ENCODE results near the gene CPZ.
A peak's percentile ranks its signal among the peaks of the same experiment; 100 is the strongest.
"Not testable (repeated sequence)": the region's sequence is repeated elsewhere in the genome, so short reads cannot be mapped to it uniquely, and the experiment has no call there.

Gene CPZ

GRCh38 chr4:8646296-8647093, 53.9 kb downstream of the CPZ start:
- no peak for DNase-seq (ENCODE audit: low read depth in 1 of 2, low spot score in 1 of 2)

DNA sequence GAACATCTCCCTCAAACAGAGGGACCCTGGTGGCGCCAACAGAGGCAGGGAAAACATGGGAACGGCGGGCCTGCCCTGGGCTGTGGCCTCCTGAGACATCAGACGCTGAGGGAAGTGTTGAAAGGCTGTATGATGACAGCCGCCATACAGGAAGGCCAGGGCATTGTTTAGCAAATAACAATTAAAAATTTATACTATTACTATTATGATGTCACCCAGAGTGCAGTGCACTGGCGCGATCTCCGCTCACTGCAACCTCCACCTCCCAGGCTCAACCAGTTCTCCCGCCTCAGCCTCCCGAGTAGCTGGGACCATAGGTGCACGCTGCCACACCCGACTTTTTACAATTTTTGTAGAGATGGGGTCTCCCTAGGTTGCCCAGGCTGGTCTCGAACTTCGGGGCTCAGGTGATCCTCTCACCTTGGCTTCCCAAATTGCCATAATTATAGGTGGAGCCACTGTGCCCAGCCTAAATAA, 54.6 kb downstream of the CPZ start:
- DNase-seq (ENCODE audit: low read depth in 1 of 2, low spot score in 1 of 2): no peak
- TF ChIP-seq JUND (IDR thresholded peaks at IDR 0.05; ENCODE audit: low read depth): no peak
- in situ Hi-C loops (cut with HindIII; ENCODE audit: low pct_unique_long_range_greater_than_20kb, low sequenced_read_pairs): no loop called here

More at GRCh38 chr4:8646296-8647093, 53.9 kb downstream of the CPZ start:
- TF ChIP-seq JUND (IDR thresholded peaks at IDR 0.05; ENCODE audit: low read depth): no peak
- in situ Hi-C loops (cut with HindIII; ENCODE audit: low pct_unique_long_range_greater_than_20kb, low sequenced_read_pairs): no loop called here

GRCh38 chr4:8647626-8648025, 55.1 kb downstream of the CPZ start:
- in situ Hi-C loops (cut with HindIII; ENCODE audit: low pct_unique_long_range_greater_than_20kb, low sequenced_read_pairs): no loop called here
- no peak for TF ChIP-seq JUND (IDR thresholded peaks at IDR 0.05; ENCODE audit: low read depth)
- peak in 1 of 2 experiments; percentile 16 for DNase-seq (ENCODE audit: low read depth in 1 of 2, low spot score in 1 of 2)

GRCh38 chr4:8648296-8648695, 55.7 kb downstream of the CPZ start:
- DNase-seq (ENCODE audit: low read depth in 1 of 2, low spot score in 1 of 2): no peak
- TF ChIP-seq JUND (IDR thresholded peaks at IDR 0.05; ENCODE audit: low read depth): no peak
- in situ Hi-C loops (cut with HindIII; ENCODE audit: low pct_unique_long_range_greater_than_20kb, low sequenced_read_pairs): no loop called here

DNA sequence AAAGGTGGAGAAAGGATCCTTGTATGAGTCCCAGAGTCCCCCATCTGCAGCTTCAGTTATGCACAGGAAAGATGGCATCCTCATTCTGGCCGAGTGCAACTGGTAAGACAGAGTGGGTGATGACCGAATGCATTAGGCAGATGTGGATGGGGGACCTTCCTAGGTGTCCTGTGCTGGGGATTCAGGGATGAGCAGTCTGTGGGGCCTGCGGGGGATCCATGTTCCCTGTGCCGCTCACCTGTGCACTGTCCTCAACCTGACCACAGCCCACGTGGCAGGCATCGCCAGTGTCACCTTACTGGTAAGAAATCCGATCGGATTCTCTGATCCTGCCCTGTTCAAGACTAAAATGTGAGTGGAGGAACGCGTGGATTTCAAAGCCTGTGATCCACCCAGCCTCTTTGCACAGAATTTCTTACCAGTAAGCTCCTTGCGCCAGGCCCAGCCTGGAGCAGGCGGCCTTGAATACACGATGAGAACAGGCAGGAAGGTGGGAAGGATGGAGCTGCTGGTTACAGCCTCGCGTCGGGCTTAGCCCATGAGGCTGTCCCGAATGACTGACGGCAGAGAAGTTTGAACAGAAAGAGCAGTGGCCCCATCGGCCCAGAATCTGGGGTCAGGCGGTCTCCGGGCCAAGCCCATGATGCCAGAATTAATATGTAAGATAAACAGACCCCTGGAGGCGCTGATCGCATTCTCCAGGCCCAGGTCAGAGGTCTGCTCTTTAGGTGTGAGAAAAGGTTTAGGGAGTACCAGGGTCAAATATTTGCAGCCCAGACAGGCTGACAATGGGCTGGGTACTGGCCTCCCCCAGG, 56.5 kb downstream of the CPZ start:
- in situ Hi-C loops (cut with HindIII; ENCODE audit: low pct_unique_long_range_greater_than_20kb, low sequenced_read_pairs): no loop called here
- TF ChIP-seq JUND (IDR thresholded peaks at IDR 0.05; ENCODE audit: low read depth): no peak
- DNase-seq (ENCODE audit: low read depth in 1 of 2, low spot score in 1 of 2): no peak

DNA sequence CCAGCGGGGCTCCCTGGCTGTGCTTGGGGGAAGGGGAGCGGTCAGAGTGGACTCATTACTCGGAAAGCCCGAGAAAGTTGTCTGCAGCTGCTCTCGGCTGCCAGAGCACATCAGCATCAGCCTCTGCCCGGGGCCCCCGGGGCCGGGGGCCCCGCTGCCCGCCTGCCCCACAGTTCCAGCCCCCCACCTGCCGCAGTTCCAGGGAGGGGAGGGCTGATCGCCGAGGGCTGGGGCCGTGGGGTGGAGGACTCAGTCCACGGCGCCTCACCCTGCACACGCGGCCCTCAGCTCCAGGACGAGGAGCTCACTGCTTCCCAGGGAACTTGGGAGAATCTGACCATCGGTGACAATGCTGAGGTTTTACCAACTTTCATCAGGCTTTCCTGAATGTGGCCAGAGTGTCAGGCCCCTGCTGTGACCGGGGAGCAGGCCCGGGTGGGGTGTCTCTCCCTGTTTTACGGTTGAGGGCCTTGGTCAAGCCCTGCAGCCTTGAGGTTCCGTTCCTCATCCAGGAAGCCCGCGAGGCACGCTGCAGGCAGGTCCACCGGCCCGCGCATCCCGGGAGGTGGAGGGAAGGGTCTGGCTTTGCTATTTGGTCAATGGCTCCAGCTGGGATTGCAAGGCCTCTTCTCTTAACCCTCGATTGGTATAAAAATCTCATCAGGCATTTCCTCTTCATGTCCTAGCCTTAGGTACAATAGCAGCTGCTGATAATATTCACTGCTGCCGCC, 57.2 kb downstream of the CPZ start:
- in situ Hi-C loops (cut with HindIII; ENCODE audit: low pct_unique_long_range_greater_than_20kb, low sequenced_read_pairs): no loop called here
- no peak for DNase-seq (ENCODE audit: low read depth in 1 of 2, low spot score in 1 of 2)
- no peak for TF ChIP-seq JUND (IDR thresholded peaks at IDR 0.05; ENCODE audit: low read depth)

GRCh38 chr4:8651661-8652180, 59.2 kb downstream of the CPZ start:
- TF ChIP-seq JUND (IDR thresholded peaks at IDR 0.05; ENCODE audit: low read depth): no peak
- no peak for DNase-seq (ENCODE audit: low read depth in 1 of 2, low spot score in 1 of 2)
- in situ Hi-C loops (cut with HindIII; ENCODE audit: low pct_unique_long_range_greater_than_20kb, low sequenced_read_pairs): no loop called here

- DNase-seq (ENCODE audit: low read depth in 1 of 2, low spot score in 1 of 2): no peak
- no peak for TF ChIP-seq JUND (IDR thresholded peaks at IDR 0.05; ENCODE audit: low read depth)
- in situ Hi-C loops (cut with HindIII; ENCODE audit: low pct_unique_long_range_greater_than_20kb, low sequenced_read_pairs): no loop called here
Observed at GRCh38 chr4:8652181-8653078, 59.9 kb downstream of the CPZ start.

DNA sequence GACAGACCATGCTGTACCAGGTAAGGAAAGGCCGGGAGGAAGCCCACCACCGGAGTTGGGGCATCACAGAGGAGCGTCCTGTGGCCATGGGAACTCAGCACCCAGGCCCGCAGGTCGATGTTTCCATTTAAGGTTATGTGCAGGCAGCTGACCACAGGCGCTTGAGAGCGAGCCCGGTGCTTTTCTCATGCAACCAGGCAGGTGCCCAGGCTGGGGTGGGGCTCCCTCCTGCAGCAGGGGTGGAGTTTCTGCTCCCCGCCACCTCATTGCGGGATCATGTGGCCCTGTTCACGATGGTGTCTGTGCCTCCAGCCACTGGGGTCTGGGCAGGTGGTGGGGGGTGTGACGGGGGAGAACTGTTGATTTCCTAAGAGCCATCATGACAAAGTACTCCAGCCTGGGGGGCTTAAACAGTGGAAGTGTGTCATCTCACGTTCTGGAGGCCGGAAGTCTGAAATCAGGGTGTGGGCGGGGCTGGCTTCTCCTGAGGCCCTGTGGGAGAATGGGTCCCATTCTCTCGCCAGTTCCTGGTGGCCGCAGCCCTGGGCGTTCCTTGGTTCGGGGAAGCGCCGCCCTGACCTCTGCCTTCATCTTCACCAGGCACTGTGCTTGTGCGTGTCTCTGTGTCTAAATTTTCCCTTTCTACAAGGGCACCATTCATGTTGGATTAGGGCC, 60.9 kb downstream of the CPZ start:
- DNase-seq (ENCODE audit: low read depth in 1 of 2, low spot score in 1 of 2): no peak
- in situ Hi-C loops (cut with HindIII; ENCODE audit: low pct_unique_long_range_greater_than_20kb, low sequenced_read_pairs): no loop called here
- no peak for TF ChIP-seq JUND (IDR thresholded peaks at IDR 0.05; ENCODE audit: low read depth)

DNA sequence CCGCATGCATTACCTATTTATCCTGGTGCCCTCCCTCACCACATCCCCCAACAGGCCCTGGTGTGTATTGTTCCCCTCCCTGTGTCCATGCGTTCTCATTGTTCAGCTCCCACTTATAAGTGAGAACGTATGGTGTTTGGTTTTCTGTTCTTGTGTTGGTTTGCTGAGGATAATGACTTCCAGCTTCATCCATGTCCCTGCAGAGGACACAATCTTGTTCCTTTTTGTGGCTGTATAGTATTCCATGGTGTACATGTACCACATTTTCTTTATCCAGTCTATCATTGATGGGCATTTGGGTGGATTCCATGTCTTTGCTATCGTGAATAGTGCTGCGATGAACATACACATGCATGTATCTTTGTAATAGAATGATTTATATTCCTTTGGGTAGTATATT, 61.6 kb downstream of the CPZ start:
- DNase-seq (ENCODE audit: low read depth in 1 of 2, low spot score in 1 of 2); in situ Hi-C loops (cut with HindIII; ENCODE audit: low pct_unique_long_range_greater_than_20kb, low sequenced_read_pairs): not testable (repeated sequence)
